Uterus (tissue), 2 donors: ENCODE results near the gene IRX5.

Experiments used
- CTCF ChIP-seq, 4 experiments: fragments of 200-600 bp in 2 of 4; fragments of 450-650 bp in 2 of 4; sonication (generic) in 2 of 4; IDR thresholded peaks; one replicate each; pipeline ENCODE4 v1.5.1; 2016 to 2019; ENCODE audit warnings: antibody characterized with exemption in 4 of 4, mild to moderate bottlenecking in 2 of 4, moderate library complexity in 1 of 4
- POLR2A ChIP-seq, 2 donors: fragments of 450-650 bp; IDR thresholded peaks; one replicate each; pipeline ENCODE4 v1.6.1; 2016; ENCODE audit warnings: antibody characterized with exemption in 2 of 2, mild to moderate bottlenecking in 1 of 2, moderate library complexity in 1 of 2

DNA sequence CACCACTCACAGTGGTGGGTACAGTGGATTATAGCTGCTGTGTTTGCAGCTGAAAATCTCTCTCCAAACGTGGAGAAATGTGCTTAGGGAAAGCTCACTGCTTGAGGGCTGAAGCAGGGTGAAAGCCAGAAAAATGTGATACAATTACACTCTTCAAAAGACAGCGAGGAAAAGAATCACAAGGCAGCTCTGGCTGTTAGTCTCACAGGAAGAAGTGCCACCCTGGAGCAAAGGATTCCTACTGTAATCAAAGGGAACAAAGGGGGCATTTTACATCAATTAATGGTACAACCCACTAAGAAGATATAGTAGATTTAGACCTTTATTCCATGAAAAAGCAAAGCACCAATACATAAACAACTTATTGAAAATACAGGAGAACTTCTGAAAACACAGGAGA lies 48.1 kb upstream of the IRX5 start:
- TF ChIP-seq CTCF (IDR thresholded peaks at IDR 0.05): no peak
- no peak for TF ChIP-seq POLR2A (IDR thresholded peaks at IDR 0.05)
